GM12878 (cell line): Measurements from ENCODE around the gene ARFGAP2. TPM values are rescaled to one million over a fixed set of nuclear protein-coding genes. Genes with fewer than 3 reads are reported as not detected.

ENCODE experiments used
- ATAC-seq: fragments of 200-7000 bp; cut with Tn5 transposase; 3 replicates; pipeline ENCODE4 v1.9.1; 2020; ENCODE audit warnings: mild to moderate bottlenecking, moderate library complexity
- BruUV-seq: library from RNA; stranded (reverse); fragments of 400-500 nt; replicated peaks from 2 replicates; lab custom pipeline; 2021; lab: Mats Ljungman, UMichigan
- CTCF ChIA-PET: fragments of 300-600 bp; sonication (Branson Sonifier 250); formaldehyde crosslinking; extraction: SDS; loops from one replicate; lab custom pipeline; 2021; ENCODE audit warnings: inconsistent platforms; lab: Yijun Ruan, JAX
- POLR2A ChIA-PET: fragments of 350-600 bp; formaldehyde crosslinking; extraction: SDS; loops from one replicate; lab custom pipeline; 2021; ENCODE audit warnings: inconsistent platforms; lab: Charles Lee
- RAD21 ChIA-PET: fragments of 300-600 bp; sonication (Branson Sonifier 250); formaldehyde crosslinking; loops from one replicate; lab custom pipeline; 2023; ENCODE audit warnings: antibody characterized with exemption; ENCODE audit not compliant: unreplicated experiment; lab: Charles Lee
- SMC1A ChIA-PET: fragments of 300-600 bp; sonication (Branson Sonifier 250); formaldehyde crosslinking; loops from one replicate; lab custom pipeline; 2023; ENCODE audit not compliant: unreplicated experiment, uncharacterized antibody; lab: Charles Lee
- DNase-seq: peaks from one replicate; pipeline ENCODE4 v3.0.0-alpha.2; 2011; ENCODE audit warnings: low read depth, low spot score
- FAIRE-seq: peaks from 3 replicates; lab custom pipeline; 2011; peaks lifted over from hg19 to GRCh38; lab: Jason Lieb, UNC
- H2AFZ ChIP-seq: 2 replicates; pipeline ENCODE4 v1.6.0; 2011; ENCODE audit warnings: low read depth, low read length, control low read depth; ENCODE audit not compliant: control insufficient read depth
- H3K27ac ChIP-seq: 2 replicates; pipeline ENCODE4 v1.5.1; 2011; ENCODE audit warnings: control low read depth; ENCODE audit not compliant: control insufficient read depth, insufficient read depth
- H3K27me3 ChIP-seq, 2 experiments: replicated peaks in 1 of 2; 2 replicates each; pipeline versions ENCODE4 v1.6.0 to v1.6.1; 2011; ENCODE audit warnings: low read length in 1 of 2; ENCODE audit not compliant: control insufficient read depth in 2 of 2, insufficient read depth in 2 of 2
- H3K36me3 ChIP-seq, 2 experiments: 2 replicates each; pipeline ENCODE4 v1.5.1; 2011; ENCODE audit warnings: low read length in 1 of 2; ENCODE audit not compliant: control insufficient read depth in 2 of 2, insufficient read depth in 2 of 2
- H3K4me1 ChIP-seq: 2 replicates; pipeline ENCODE4 v1.6.1; 2011; ENCODE audit warnings: mild to moderate bottlenecking, low read length, moderate library complexity, mixed read lengths; ENCODE audit not compliant: control insufficient read depth, insufficient read depth
- H3K4me2 ChIP-seq: 2 replicates; pipeline ENCODE4 v1.6.0; 2011; ENCODE audit warnings: control low read depth; ENCODE audit not compliant: control insufficient read depth, insufficient read depth
- H3K4me3 ChIP-seq: fragments of 200-600 bp; sonication (generic); 2 replicates; pipeline ENCODE4 v1.5.1; 2016
- H3K79me2 ChIP-seq: 2 replicates; pipeline ENCODE4 v1.6.0; 2011; ENCODE audit warnings: low read length; ENCODE audit not compliant: control insufficient read depth, insufficient read depth
- H3K9ac ChIP-seq: 2 replicates; pipeline ENCODE4 v1.8.0; 2011; ENCODE audit warnings: low read length, control low read depth, mixed read lengths; ENCODE audit not compliant: control insufficient read depth, insufficient read depth
- H3K9me3 ChIP-seq: replicated peaks from 3 replicates; pipeline ENCODE4 v1.5.1; 2011; ENCODE audit warnings: mild to moderate bottlenecking, low read length; ENCODE audit not compliant: control insufficient read depth, insufficient read depth
- H4K20me1 ChIP-seq: 2 replicates; pipeline ENCODE4 v1.6.0; 2011; ENCODE audit not compliant: control insufficient read depth, insufficient read depth
- CBX3 ChIP-seq: fragments of 200-600 bp; sonication (generic); IDR thresholded peaks from 2 replicates; pipeline ENCODE4 v1.6.1; 2016; ENCODE audit warnings: low read depth, borderline replicate concordance
- CHD1 ChIP-seq: IDR thresholded peaks from 2 replicates; pipeline ENCODE4 v1.6.1; 2012; ENCODE audit warnings: low read depth, low read length, improper control_type of control experiment
- JUNB ChIP-seq: IDR thresholded peaks from 2 replicates; pipeline ENCODE4 v1.6.1; 2016; ENCODE audit warnings: antibody characterized with exemption, mild to moderate bottlenecking
- JUND ChIP-seq: IDR thresholded peaks from 2 replicates; pipeline ENCODE4 v1.6.1; 2012; ENCODE audit warnings: low read depth, mild to moderate bottlenecking, low read length, improper control_type of control experiment, moderate library complexity
- MYB ChIP-seq: fragments of 150-350 bp; IDR thresholded peaks from 2 replicates; pipeline ENCODE4 v1.6.1; 2014; ENCODE audit warnings: mild to moderate bottlenecking, low read depth, low read length, borderline replicate concordance
- NR2C2 ChIP-seq: IDR thresholded peaks from 2 replicates; pipeline ENCODE4 v1.6.1; 2011; ENCODE audit warnings: borderline replicate concordance, low read depth; ENCODE audit not compliant: control insufficient read depth, insufficient read length
- PRDM15 ChIP-seq: fragments of 450-650 bp; formaldehyde crosslinking; IDR thresholded peaks from 2 replicates; pipeline ENCODE4 v1.4.0; 2020; ENCODE audit warnings: mild to moderate bottlenecking, moderate library complexity
- SMAD5 ChIP-seq: IDR thresholded peaks from 2 replicates; pipeline ENCODE4 v1.6.1; 2016; ENCODE audit warnings: antibody characterized with exemption, low read depth
- SUPT20H ChIP-seq: IDR thresholded peaks from 2 replicates; pipeline ENCODE4 v1.6.1; 2011; ENCODE audit warnings: low read depth, mild to moderate bottlenecking, low read length, moderate library complexity, borderline replicate concordance; ENCODE audit not compliant: control insufficient read depth
- WGBS: methylation state at CpG from one replicate; pipeline ENCODE4 v1.1.6; 2016; ENCODE audit warnings: low lambda C conversion rate; ENCODE audit not compliant: insufficient replicate concordance, insufficient coverage; ENCODE audit errors: missing lambda C conversion rate; 5-methylcytosine and 5-hydroxymethylcytosine counted together
- in situ Hi-C: fragments of 300-500 bp; cut with MboI; formaldehyde crosslinking; loops from 9 replicates; pipeline ENCODE4 v1.14.3; 2018; ENCODE audit warnings: mixed read lengths
- intact Hi-C: fragments of 100-400 bp; cut with micrococcal nuclease; formaldehyde crosslinking; loops from one replicate; pipeline ENCODE4 v1.14.2; 2022; ENCODE audit not compliant: unreplicated experiment
- polyA plus RNA-seq, 11 experiments: library from polyadenylated mRNA; depleted of rRNA in 4 of 11; unstranded in 6 of 11; stranded (reverse) in 5 of 11; fragments of >200 nt; fragmentation: Nextera tagmentation in 4 of 11; fragmentation: Illumina TruSeq in 1 of 11; extraction: Ambion mirVana in 4 of 11; extraction: Trizol in 1 of 11; gene quantifications; 1 replicate in 1 of 11; 2 replicates in 10 of 11; pipeline versions ENCODE4 v1.2.1 to v1.2.3, GENCODE V29; 2011 to 2016; ENCODE audit warnings: inconsistent platforms in 2 of 11, missing spikeins in 2 of 11, low read depth in 1 of 11
- total RNA-seq, 4 experiments: library from RNA; depleted of rRNA in 3 of 4; stranded (reverse); fragments of >200 nt in 3 of 4; fragmentation: Illumina TruSeq in 1 of 4; extraction: Trizol in 1 of 4; gene quantifications; 2 replicates each; pipeline versions ENCODE4 v1.2.1 to v1.2.3, GENCODE V29; 2013 to 2021
- TF ChIP-seq, protein P1 (sequence below): fragments of 450-650 bp; conservative IDR thresholded peaks from 2 replicates; pipeline ENCODE4 v1.6.1; 2017; ENCODE audit warnings: mild to moderate bottlenecking, moderate library complexity
- TF ChIP-seq, protein P2 (sequence below): fragments of 450-650 bp; formaldehyde crosslinking; IDR thresholded peaks from 2 replicates; pipeline ENCODE4 v1.4.0; 2022; ENCODE audit warnings: mild to moderate bottlenecking, moderate library complexity
- TF ChIP-seq, protein P3 (sequence below): fragments of 450-650 bp; IDR thresholded peaks from 2 replicates; pipeline ENCODE4 v1.6.1; 2017; ENCODE audit warnings: low read depth, mild to moderate bottlenecking, moderate library complexity

The ARFGAP2 gene
- total and polyA plus RNA-seq, 10 of the 15 experiments (the other 5 are each of a cell fraction or from before 2014, with no cell fraction given): 20.9 to 100 (median 75.5) TPM

DNA sequence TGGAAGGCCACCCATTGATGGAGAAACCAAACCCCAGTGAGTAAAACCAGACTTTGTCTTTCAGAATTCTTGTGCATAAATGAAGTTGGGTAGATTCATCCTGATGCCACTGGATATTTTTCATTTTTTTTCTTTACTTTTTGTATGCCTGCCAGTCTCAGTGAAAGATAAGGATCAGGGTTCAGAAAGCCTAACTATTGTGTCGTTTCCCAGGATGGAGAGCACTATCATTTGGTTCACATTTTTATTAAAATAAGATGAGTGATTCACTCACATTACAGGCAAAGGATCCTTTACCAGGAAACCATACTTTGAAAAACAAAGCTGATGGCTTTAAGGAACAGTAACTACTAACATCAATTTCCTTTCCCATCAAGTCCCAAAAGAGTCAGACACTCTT lies 52.0 kb downstream of the ARFGAP2 start (continued):
- no peak for TF ChIP-seq PRDM15 (CRISPR knock-in tag)
- no peak for TF ChIP-seq SUPT20H
- TF ChIP-seq, all 136 proteins: peak for 0

GRCh38 chr11:47123094-47123493 lies 53.6 kb downstream of the ARFGAP2 start:
- H3K27me3 ChIP-seq: no peaks in the 10 kb centered on the region
- no peaks in the 10 kb centered on the region for H3K9me3 ChIP-seq
- H3K9ac ChIP-seq: no peak overlapping the region
- no peaks in the 10 kb centered on the region for H3K36me3 ChIP-seq
- intact Hi-C loops (no loop called here), in situ Hi-C loops (no loop called here)
- no peaks in the 10 kb centered on the region for H3K79me2 ChIP-seq
- WGBS: 98% methylated on average over 2 of the region's 2 CpGs
- no peaks in the 10 kb centered on the region for H4K20me1 ChIP-seq
- POLR2A ChIA-PET: no interaction called here
- no TSS peak for BruUV-seq
- no peak overlapping the region for H2AFZ ChIP-seq
- DNase-seq: no peak
- CTCF ChIA-PET: interaction anchor here (0.8 kb wide), 1 partner anchor 39 kb away, joined by 3 read pairs; no protein-coding TSS in a partner anchor
- RAD21 ChIA-PET: interaction anchor here (0.7 kb wide), 1 partner anchor 192 kb away, joined by 3 read pairs; no protein-coding TSS in a partner anchor
- no peak overlapping the region for H3K27ac ChIP-seq
- no peaks in the 10 kb centered on the region for H3K4me1 ChIP-seq
- no peak overlapping the region for H3K4me2 ChIP-seq
- H3K4me3 ChIP-seq: no peak overlapping the region
- ATAC-seq: no peak
- SMC1A ChIA-PET: interaction anchor here (0.8 to 1.3 kb wide), 3 partner anchors 10 to 20 kb away, joined by 3 read pairs; no protein-coding TSS in a partner anchor
- no peak for FAIRE-seq
- no peak for TF ChIP-seq MYB
- TF ChIP-seq, protein P1, sequence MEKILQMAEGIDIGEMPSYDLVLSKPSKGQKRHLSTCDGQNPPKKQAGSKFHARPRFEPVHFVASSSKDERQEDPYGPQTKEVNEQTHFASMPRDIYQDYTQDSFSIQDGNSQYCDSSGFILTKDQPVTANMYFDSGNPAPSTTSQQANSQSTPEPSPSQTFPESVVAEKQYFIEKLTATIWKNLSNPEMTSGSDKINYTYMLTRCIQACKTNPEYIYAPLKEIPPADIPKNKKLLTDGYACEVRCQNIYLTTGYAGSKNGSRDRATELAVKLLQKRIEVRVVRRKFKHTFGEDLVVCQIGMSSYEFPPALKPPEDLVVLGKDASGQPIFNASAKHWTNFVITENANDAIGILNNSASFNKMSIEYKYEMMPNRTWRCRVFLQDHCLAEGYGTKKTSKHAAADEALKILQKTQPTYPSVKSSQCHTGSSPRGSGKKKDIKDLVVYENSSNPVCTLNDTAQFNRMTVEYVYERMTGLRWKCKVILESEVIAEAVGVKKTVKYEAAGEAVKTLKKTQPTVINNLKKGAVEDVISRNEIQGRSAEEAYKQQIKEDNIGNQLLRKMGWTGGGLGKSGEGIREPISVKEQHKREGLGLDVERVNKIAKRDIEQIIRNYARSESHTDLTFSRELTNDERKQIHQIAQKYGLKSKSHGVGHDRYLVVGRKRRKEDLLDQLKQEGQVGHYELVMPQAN: no peak
- no peak for TF ChIP-seq CBX3
- TF ChIP-seq JUND: no peak
- TF ChIP-seq, protein P2, sequence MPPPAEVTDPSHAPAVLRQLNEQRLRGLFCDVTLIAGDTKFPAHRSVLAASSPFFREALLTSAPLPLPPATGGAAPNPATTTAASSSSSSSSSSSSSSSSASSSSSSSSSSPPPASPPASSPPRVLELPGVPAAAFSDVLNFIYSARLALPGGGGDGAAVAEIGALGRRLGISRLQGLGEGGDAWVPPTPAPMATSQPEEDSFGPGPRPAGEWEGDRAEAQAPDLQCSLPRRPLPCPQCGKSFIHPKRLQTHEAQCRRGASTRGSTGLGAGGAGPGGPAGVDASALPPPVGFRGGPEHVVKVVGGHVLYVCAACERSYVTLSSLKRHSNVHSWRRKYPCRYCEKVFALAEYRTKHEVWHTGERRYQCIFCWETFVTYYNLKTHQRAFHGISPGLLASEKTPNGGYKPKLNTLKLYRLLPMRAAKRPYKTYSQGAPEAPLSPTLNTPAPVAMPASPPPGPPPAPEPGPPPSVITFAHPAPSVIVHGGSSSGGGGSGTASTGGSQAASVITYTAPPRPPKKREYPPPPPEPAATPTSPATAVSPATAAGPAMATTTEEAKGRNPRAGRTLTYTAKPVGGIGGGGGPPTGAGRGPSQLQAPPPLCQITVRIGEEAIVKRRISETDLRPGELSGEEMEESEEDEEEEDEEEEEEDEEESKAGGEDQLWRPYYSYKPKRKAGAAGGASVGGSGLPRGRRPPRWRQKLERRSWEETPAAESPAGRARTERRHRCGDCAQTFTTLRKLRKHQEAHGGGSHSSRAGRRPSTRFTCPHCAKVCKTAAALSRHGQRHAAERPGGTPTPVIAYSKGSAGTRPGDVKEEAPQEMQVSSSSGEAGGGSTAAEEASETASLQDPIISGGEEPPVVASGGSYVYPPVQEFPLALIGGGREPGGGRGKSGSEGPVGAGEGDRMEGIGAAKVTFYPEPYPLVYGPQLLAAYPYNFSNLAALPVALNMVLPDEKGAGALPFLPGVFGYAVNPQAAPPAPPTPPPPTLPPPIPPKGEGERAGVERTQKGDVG (CRISPR knock-in tag): no peak
- TF ChIP-seq, protein P3, sequence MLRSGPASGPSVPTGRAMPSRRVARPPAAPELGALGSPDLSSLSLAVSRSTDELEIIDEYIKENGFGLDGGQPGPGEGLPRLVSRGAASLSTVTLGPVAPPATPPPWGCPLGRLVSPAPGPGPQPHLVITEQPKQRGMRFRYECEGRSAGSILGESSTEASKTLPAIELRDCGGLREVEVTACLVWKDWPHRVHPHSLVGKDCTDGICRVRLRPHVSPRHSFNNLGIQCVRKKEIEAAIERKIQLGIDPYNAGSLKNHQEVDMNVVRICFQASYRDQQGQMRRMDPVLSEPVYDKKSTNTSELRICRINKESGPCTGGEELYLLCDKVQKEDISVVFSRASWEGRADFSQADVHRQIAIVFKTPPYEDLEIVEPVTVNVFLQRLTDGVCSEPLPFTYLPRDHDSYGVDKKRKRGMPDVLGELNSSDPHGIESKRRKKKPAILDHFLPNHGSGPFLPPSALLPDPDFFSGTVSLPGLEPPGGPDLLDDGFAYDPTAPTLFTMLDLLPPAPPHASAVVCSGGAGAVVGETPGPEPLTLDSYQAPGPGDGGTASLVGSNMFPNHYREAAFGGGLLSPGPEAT: no peak
- TF ChIP-seq CHD1: no peak
- TF ChIP-seq SMAD5: no peak
- no peak for TF ChIP-seq JUNB
- TF ChIP-seq NR2C2: no peak
